ENCODE data around the gene STK32B. TPM values are rescaled to one million over a fixed set of nuclear protein-coding genes. Genes with fewer than 3 reads are reported as not detected.

STK32B gene
- total and polyA plus RNA-seq, 2 experiments from 2014 or later: 0.71 to 2.3 TPM

DNA sequence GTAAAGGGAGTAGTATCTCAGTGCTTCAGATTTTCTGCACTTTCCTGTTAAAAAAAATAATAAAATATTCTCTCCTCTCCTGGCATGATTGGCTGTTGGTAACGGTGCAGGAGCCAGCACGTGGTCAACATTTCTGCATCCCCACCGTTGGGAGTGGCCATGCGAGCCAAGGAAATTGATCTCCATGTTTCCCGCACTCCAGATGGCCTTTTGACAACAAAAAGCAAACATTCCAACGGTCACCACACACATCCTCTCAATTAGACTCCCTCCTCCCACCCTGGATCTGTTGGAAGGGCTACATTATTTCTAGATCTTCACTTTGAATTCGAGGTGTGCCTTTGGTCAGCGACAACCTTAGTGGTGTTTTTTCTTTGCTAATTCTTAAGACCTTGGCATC, 45.0 kb downstream of the STK32B start (continued):
- TF ChIP-seq, protein P1, sequence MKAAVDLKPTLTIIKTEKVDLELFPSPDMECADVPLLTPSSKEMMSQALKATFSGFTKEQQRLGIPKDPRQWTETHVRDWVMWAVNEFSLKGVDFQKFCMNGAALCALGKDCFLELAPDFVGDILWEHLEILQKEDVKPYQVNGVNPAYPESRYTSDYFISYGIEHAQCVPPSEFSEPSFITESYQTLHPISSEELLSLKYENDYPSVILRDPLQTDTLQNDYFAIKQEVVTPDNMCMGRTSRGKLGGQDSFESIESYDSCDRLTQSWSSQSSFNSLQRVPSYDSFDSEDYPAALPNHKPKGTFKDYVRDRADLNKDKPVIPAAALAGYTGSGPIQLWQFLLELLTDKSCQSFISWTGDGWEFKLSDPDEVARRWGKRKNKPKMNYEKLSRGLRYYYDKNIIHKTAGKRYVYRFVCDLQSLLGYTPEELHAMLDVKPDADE (IDR thresholded peaks at IDR 0.05): no peak
- TF ChIP-seq POLR2AphosphoS5 (IDR thresholded peaks at IDR 0.05; ENCODE audit: low read depth) (no peak), ZNF114 (CRISPR knock-in tag; IDR thresholded peaks at IDR 0.05) (no peak), CREB1 (CRISPR knock-in tag; IDR thresholded peaks at IDR 0.05; ENCODE audit: low read depth) (no peak), EZH2 (IDR thresholded peaks at IDR 0.05; ENCODE audit: low read depth, unreplicated experiment) (no peak), JUNB (IDR thresholded peaks at IDR 0.05; ENCODE audit: unreplicated experiment) (no peak), NANOG (IDR thresholded peaks at IDR 0.05; ENCODE audit: borderline replicate concordance) (no peak)
- TF ChIP-seq, protein P2, sequence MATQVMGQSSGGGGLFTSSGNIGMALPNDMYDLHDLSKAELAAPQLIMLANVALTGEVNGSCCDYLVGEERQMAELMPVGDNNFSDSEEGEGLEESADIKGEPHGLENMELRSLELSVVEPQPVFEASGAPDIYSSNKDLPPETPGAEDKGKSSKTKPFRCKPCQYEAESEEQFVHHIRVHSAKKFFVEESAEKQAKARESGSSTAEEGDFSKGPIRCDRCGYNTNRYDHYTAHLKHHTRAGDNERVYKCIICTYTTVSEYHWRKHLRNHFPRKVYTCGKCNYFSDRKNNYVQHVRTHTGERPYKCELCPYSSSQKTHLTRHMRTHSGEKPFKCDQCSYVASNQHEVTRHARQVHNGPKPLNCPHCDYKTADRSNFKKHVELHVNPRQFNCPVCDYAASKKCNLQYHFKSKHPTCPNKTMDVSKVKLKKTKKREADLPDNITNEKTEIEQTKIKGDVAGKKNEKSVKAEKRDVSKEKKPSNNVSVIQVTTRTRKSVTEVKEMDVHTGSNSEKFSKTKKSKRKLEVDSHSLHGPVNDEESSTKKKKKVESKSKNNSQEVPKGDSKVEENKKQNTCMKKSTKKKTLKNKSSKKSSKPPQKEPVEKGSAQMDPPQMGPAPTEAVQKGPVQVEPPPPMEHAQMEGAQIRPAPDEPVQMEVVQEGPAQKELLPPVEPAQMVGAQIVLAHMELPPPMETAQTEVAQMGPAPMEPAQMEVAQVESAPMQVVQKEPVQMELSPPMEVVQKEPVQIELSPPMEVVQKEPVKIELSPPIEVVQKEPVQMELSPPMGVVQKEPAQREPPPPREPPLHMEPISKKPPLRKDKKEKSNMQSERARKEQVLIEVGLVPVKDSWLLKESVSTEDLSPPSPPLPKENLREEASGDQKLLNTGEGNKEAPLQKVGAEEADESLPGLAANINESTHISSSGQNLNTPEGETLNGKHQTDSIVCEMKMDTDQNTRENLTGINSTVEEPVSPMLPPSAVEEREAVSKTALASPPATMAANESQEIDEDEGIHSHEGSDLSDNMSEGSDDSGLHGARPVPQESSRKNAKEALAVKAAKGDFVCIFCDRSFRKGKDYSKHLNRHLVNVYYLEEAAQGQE (IDR thresholded peaks at IDR 0.05; ENCODE audit: unreplicated experiment): no peak

DNA sequence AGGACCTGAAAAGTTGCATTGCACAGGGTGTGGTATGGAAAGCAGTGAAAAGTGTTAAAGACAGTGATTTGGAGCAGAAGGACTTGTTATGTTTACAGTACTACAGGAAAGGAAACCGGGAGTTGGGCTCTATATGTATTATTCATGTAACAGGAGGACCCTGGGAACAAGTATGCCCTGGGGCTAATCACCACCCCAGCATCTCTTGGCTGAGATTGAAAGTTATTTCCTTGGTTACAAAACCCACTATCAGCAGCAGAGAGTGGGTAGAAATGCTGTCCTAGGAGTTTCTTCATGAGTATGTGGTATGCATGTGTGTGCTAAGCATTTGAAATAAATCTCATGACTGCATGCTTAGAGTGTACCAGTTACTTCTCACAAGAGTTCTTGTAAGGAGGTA, 46.9 kb downstream of the STK32B start:
- Histone ChIP-seq H3K4me3 (no peak overlapping the region), H3K36me3 (ENCODE audit: insufficient read depth) (no peaks in the 10 kb centered on the region), H3K27me3 (ENCODE audit: insufficient read depth) (no peaks in the 10 kb centered on the region), H3K4me1 (ENCODE audit: insufficient read depth) (no peaks in the 10 kb centered on the region), H3K9me2 (ENCODE audit: insufficient read depth) (no peaks in the 10 kb centered on the region), H4K20me1 (replicated peaks; ENCODE audit: insufficient read depth) (no peaks in the 10 kb centered on the region), H3K27ac (ENCODE audit: low read depth) (no peak overlapping the region), H3F3A (replicated peaks; ENCODE audit: low read depth) (no peaks in the 10 kb centered on the region), H3K79me2 (replicated peaks; ENCODE audit: insufficient read depth) (no peaks in the 10 kb centered on the region), H3K4me2 (no peak overlapping the region), H2AFZ (no peak overlapping the region)
- H3K4me3 Mint-ChIP-seq: no peak overlapping the region
- peaks cover 2% of the 10 kb centered on the region for H3K27me3 Mint-ChIP-seq (ENCODE audit: insufficient read depth, low read depth, poor library complexity)
- no peaks in the 10 kb centered on the region; the same call in 2 of the 3 replicates for H3K4me1 Mint-ChIP-seq
- no peak for ATAC-seq
- no peak overlapping the region for H3K27ac Mint-ChIP-seq
- no peaks in the 10 kb centered on the region for H3K36me3 Mint-ChIP-seq (ENCODE audit: low read depth)
- H3K9me3 Mint-ChIP-seq: no peaks in the 10 kb centered on the region
- no peak for DNase-seq (ENCODE audit: low spot score)
- TF ChIP-seq EZH2phosphoT487 (IDR thresholded peaks at IDR 0.05; ENCODE audit: unreplicated experiment): no peak
- TF ChIP-seq, protein P3, sequence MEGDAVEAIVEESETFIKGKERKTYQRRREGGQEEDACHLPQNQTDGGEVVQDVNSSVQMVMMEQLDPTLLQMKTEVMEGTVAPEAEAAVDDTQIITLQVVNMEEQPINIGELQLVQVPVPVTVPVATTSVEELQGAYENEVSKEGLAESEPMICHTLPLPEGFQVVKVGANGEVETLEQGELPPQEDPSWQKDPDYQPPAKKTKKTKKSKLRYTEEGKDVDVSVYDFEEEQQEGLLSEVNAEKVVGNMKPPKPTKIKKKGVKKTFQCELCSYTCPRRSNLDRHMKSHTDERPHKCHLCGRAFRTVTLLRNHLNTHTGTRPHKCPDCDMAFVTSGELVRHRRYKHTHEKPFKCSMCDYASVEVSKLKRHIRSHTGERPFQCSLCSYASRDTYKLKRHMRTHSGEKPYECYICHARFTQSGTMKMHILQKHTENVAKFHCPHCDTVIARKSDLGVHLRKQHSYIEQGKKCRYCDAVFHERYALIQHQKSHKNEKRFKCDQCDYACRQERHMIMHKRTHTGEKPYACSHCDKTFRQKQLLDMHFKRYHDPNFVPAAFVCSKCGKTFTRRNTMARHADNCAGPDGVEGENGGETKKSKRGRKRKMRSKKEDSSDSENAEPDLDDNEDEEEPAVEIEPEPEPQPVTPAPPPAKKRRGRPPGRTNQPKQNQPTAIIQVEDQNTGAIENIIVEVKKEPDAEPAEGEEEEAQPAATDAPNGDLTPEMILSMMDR (conservative IDR thresholded peaks at IDR 0.05; ENCODE audit: low read depth in 2 of 2): no peak
- TF ChIP-seq CREB1 (CRISPR knock-in tag; IDR thresholded peaks at IDR 0.05; ENCODE audit: low read depth): no peak
- no peak for TF ChIP-seq POLR2AphosphoS5 (IDR thresholded peaks at IDR 0.05; ENCODE audit: low read depth)
- TF ChIP-seq ZNF114 (CRISPR knock-in tag; IDR thresholded peaks at IDR 0.05): no peak
- TF ChIP-seq JUNB (IDR thresholded peaks at IDR 0.05; ENCODE audit: unreplicated experiment): no peak
- TF ChIP-seq, protein P1 (IDR thresholded peaks at IDR 0.05): no peak
- no peak for TF ChIP-seq ZNF331 (CRISPR knock-in tag; IDR thresholded peaks at IDR 0.05; ENCODE audit: low read depth)
